Endometrial microvascular endothelial cells (primary cell): Measurements from ENCODE around the gene NRXN3. TPM values are rescaled to one million over a fixed set of nuclear protein-coding genes. Genes with fewer than 3 reads are reported as not detected.

Experiments
- in situ Hi-C: cut with HindIII; loops from 2 replicates; pipeline ENCODE4 v1.10.0; 2017; ENCODE audit warnings: low sequenced_read_pairs, low pct_unique_long_range_greater_than_20kb; ENCODE audit errors: inconsistent ontology term
- total RNA-seq: library from RNA; depleted of rRNA; stranded (reverse); fragments of >200 nt; gene quantifications from one replicate; pipeline ENCODE4 v1.2.3, GENCODE V29; 2015; ENCODE audit errors: inconsistent ontology term

Gene NRXN3
- total RNA-seq, 1 donor from 2014 or later: 0.09 TPM

- in situ Hi-C loops: no loop called here
Measured at GRCh38 chr14:79161571-79161970, 991.4 kb downstream of the NRXN3 start.

- in situ Hi-C loops: no loop called here
Measured at GRCh38 chr14:79162833-79163232, 992.7 kb downstream of the NRXN3 start.

- in situ Hi-C loops: no loop called here
Measured at GRCh38 chr14:79165471-79166090, 995.4 kb downstream of the NRXN3 start.

GRCh38 chr14:79166171-79166570, 996.0 kb downstream of the NRXN3 start:
- in situ Hi-C loops: no loop called here

- in situ Hi-C loops: no loop called here
Measured at GRCh38 chr14:79167957-79168356, 997.8 kb downstream of the NRXN3 start.

GRCh38 chr14:79175671-79176070, 1005.5 kb downstream of the NRXN3 start:
- in situ Hi-C loops: no loop called here

GRCh38 chr14:79177106-79177505, 1006.9 kb downstream of the NRXN3 start:
- in situ Hi-C loops: no loop called here

GRCh38 chr14:79178719-79179118, 1008.5 kb downstream of the NRXN3 start:
- in situ Hi-C loops: no loop called here

GRCh38 chr14:79179985-79180384, 1009.8 kb downstream of the NRXN3 start:
- in situ Hi-C loops: no loop called here

GRCh38 chr14:79180656-79181055, 1010.5 kb downstream of the NRXN3 start:
- in situ Hi-C loops: no loop called here

- in situ Hi-C loops: no loop called here
Measured at GRCh38 chr14:79186523-79186922, 1016.4 kb downstream of the NRXN3 start.

- in situ Hi-C loops: no loop called here
Measured at GRCh38 chr14:79193689-79194477, 1023.7 kb downstream of the NRXN3 start.

- in situ Hi-C loops: no loop called here
Measured at GRCh38 chr14:79196216-79196615, 1026.0 kb downstream of the NRXN3 start.

- in situ Hi-C loops: no loop called here
Measured at GRCh38 chr14:79197516-79197915, 1027.3 kb downstream of the NRXN3 start.

- in situ Hi-C loops: no loop called here
Measured at GRCh38 chr14:79199217-79199616, 1029.0 kb downstream of the NRXN3 start.

GRCh38 chr14:79201564-79202207, 1031.5 kb downstream of the NRXN3 start:
- in situ Hi-C loops: no loop called here

GRCh38 chr14:79204591-79204990, 1034.4 kb downstream of the NRXN3 start:
- in situ Hi-C loops: no loop called here

GRCh38 chr14:79209418-79209817, 1039.2 kb downstream of the NRXN3 start:
- in situ Hi-C loops: no loop called here

GRCh38 chr14:79225815-79226214, 1055.6 kb downstream of the NRXN3 start:
- in situ Hi-C loops: no loop called here

- in situ Hi-C loops: no loop called here
Measured at GRCh38 chr14:79229383-79229909, 1059.3 kb downstream of the NRXN3 start.
